ENCODE data around the gene RALY.

Gene RALY

DNA sequence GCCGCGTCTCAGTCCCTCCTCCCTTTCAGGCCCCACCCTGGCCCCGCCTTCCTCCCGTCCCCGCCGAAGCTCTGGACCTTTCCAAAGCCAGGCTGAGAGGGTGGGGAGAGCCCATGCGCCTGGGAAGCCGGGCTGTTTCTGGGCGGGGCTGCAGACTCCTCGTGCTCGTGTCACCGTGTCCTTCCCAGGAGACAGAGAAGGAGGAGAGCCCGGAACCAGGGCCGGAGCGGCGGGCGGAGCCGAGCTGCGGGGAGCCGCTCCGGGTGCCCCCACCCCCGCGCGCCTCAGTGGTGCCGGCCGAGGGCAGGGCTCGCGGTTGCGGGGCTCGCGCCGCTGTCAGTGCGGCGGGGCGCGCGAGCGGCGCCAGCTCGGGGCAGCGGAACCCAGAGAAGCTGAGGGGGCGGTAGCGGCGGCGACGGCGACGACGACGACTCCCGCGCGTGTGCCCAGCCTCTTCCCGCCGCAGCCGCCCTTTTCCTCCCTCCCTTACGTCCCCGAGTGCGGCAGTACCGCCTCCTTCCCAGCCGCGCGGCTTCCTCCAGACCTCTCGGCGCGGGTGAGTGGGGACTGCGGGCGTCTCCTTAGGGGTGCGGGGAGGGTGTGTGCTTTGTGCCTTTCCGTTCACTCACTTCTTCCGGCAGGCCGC, at the start of gene RALY:
Gene RALY, plus strand, starts transcription at position 336 of the 646 bp plus-strand sequence. CDS start 78,164 bp downstream, outside the sequence.
- no peak for DNase-seq

DNA sequence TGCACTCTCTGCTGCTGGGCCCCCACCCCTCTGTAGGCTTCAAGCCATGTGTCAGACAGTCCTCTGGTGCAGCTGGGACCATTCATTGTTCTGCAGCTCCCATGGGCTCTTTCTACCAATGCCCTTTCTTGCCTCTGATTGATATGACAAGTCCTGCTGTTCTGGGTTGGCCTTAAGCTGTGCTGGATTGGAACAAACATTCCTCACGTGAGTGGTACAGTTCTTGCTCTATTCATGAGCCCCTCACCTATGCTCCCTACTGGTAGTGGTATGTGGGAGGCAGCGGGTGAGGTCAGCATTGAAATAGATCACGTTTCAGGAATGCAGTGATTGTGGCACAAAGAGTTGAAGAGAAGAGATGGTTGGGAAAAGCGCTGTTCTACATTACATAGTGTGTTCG, 48.8 kb upstream of the RALY start:
- no peak for DNase-seq

DNA sequence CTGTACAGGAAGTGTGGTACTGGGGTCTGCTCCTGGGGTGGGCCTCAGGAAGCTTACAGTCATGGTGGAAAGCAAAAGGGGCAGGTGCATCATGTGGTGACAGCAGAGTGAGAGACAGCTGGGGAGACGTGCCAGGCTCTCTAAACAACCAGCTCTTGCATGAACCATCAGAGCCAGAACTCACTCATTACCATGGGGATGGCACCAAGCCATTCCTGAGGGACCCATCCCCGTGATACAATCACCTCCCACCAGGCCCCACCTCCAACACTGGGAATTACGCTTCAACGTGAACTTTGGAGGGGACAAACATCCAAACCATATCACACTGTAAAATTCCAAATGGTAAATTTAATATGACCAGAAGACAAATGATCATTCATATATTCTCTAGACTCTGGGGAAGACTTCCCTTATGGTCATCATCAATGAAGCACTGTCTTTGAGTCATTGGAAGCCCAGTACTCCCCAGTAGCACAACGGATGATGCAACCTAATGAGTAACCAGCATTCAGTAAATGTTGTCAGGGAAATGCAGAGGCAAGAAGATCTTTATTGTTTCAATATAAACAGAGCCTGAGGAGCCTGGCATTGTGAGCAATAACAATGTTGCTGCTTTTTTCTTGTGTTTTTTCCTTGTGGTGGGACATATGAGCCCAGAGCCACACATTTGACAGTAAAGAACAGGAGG, 48.2 kb upstream of the RALY start:
- DNase-seq: no peak

DNA sequence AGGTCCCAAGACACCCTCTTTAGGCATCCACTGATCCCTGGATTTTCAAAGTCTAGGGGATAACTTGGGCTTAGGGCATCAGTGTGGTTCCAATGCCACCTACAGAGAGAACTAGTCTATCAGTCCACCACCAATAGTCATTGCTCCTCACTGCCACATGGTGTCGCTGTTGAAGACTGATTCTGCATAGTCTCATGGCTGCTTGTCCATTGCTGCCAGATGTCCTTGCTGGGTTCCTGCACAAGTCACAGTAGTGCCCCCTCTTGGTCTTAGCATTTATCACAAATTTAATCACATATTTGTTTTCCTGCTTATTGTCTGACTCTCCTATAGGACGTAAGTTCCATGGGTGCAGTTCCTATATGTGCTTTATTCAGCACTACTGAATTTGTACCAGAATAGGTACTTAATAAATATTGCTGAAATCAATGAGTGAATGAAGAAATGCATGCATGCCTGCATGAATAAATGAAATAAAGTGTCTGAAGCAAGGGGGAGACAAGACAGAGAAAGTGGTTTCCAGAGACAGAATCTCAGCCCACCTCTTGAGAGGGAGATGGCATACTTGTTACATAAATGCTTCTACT, 45.9 kb upstream of the RALY start:
- DNase-seq: no peak

DNA sequence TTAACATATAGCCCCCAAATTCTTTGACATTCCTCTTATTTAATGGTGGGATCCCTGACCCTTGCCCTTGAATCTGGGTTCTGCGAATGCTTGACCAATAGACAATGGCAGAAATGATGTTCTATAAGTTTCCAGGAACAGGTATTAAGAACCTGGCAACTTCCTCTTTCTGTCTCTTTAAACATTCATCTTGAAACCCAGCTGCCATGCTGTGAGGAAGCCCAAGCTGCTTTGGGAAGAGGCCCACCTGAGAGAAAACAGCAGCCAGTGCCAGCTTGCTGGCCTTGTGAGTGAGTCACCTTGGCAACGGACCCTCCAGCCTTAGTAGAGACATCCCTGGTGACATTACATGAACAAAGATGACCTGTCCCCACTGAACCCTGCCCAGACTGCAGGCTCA, 45.2 kb upstream of the RALY start:
- no peak for DNase-seq

DNA sequence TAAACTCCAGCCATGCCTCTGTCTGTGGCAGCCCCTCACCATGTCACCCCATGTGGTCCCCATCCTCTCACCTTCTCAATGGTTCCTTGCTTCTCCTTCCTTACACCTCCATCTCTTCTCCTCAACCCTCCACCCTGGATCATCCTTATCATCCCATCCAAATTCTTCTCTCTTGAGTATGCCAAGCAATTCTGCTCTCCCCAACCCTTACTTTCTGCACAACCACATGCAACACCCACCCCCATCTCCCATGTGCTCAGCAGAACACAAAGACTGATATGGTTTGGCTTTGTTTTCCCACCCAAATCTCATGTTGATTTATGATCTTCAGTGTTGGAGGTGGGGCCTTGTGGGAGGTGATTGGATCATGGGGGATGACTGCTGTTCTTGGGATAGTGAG, 42.5 kb upstream of the RALY start:
- DNase-seq: no peak

DNA sequence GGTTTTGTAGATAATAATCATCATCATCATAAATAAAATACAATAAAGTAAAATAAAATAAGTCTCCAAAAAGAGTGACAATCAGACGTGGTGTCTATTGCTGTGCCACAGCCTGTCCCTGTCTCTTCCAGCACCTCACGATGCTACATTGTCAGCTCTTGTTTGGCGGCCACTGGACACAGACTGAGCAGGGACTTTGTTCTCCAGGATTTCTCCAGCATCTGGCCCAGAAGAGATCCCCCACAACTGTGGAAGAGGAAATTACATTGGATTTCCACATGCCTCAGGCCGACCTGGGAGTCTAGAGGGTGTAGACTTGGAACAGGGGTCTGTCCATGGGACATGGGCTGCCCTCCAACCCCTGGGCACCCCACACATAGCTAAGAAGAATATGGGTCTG, 39.2 kb upstream of the RALY start:
- DNase-seq: no peak

DNA sequence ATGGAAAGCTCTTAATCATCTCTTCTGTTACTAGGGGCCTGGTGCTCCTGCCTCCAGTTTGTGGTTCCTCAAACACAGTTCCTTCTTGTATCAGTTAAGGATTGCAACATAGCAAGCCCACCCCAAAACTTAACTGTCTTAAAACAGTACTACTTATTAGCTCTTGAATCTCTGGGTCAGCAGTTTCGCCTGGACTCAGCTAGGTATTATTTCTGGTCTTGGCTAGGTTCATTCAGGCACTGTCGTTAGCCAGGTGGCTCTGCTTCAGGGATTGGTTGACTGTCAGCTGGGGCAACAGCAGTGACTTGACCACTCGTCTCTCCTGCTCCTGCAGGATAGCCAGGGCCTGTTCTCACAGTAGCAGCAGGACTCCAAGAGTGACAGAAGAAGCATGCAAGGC, 30.0 kb upstream of the RALY start:
- DNase-seq: no peak

DNA sequence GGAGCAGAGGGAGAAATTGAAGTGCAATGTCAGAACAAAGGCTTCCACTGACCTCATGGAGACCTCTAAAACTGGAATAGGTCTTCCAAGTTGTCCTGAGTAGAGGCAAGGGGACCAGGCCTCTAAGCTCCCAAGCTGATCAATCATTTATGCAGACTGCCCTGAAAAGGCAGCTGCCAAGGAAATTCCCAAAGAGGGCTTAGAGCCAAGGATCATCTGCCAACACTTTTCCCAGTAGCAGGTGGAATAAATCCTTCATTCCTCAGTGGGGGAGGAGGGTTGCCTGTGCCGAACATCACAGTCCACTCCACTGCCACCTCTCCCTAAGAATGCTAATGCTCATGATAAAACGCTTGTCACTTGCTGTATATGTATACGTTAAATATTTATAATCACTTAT, 29.3 kb upstream of the RALY start:
- DNase-seq: no peak

DNA sequence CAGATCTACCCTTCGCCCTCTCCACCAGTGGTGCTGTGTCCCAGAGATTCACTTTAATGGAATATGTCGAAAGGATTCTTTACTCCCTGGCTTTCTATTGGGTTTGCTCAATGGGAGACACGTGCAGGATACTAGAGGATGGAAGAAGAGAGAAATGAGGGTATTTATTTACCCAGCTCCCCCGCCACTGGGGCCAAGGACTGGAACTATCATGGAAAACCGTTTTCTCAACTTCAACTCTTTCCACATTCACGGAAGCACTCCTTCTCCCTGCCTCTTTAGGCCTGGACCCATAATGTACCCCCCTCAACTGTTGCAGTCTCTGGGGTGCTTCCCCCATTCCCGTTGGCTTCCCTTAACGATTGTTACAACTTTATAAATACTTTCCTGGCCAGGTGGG, 26.6 kb upstream of the RALY start:
- DNase-seq: no peak

DNA sequence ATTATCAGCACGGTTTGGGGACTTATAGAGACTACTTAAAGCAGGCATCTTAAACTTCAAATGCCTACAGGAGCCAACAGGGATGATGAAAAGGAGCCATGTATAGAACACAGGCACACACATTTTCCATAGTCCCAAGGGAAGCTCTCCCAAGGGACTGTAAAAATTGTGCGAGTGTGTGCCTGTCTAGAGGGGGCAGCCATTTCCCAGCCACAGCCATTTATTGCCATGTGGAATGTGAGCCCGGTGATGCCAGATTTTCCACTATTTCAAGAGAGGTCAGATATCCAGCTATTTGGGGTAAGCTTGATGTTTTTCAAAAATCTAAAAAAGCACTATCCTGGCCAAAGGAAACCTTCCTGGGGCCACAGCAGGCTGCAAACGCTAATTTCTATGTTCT, 24.1 kb upstream of the RALY start:
- DNase-seq: no peak

DNA sequence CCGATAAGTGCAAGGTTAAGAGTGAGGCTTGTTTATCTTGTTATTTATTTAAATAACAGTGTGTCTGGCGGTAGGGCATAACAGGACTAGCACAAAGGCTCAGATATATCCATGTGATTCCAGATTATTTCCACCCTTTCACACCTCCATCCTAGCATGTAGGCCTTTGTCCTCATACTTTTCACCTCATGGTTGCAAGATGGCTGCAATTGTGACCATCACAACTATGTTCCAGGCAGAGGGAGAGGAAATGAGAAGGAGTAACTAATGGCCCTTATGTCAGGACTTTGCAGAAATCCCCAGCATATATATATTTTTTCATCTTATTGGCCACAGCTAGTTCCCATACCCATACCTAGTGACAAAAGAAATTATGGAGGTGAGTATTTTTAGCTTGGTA, 23.5 kb upstream of the RALY start:
- no peak for DNase-seq

DNA sequence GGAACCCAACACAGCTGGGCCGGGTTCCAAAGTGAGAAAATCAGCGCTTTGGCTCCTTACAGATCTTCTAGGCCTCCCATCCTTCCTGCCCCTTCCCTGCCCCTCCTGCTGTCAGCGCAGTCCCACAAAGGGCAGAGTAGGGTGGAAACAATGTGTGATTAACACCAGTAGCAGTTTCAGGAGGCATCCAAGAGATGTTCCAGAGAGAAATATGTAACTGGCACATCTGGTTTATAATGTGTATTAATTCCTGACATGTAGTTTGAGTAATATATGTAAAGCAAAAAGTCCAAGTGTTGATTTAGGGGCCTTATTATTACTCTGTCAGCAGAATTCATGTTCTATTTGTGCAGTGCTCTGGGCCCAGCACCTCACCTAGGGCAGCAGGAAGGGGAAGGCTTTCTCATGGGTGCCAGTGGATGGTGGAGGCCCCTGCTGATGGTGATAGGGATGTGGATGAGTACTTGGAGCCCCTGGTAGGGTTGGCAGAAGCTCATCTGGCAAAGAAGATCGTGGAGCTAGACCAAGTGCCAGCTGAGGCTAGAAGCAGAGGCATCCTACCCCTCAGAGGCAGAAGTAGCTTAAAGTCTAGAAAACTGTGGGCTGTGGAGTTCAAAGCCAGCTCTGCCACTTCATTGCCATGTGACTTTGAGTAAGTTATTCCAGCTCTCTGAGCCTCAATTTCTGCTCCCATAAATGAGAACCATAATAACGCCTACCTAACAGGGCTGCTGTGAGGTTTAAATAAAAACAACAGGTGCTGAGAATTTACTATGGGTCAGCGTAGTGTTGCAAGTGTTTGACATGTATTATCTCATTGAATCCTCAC, 22.4 kb upstream of the RALY start:
- DNase-seq: no peak

DNA sequence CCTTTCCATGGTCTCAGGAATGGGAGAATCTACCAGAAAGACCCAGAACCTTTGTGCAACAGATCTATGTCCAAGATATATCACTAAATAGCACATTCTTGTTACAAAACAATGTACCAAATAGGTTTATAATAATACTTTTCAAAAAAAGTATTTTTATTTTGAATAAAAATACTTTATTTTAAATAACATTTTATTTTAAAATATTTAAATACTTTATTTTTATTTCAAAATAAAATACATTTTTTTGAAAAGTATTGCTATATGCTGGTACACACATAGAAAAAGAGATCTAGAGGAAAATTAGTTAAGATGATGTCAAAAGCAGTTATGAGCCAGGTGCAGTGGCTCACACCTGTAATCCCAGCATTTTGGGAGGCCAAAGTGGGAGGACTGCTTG, 16.8 kb upstream of the RALY start:
- no peak for DNase-seq

DNA sequence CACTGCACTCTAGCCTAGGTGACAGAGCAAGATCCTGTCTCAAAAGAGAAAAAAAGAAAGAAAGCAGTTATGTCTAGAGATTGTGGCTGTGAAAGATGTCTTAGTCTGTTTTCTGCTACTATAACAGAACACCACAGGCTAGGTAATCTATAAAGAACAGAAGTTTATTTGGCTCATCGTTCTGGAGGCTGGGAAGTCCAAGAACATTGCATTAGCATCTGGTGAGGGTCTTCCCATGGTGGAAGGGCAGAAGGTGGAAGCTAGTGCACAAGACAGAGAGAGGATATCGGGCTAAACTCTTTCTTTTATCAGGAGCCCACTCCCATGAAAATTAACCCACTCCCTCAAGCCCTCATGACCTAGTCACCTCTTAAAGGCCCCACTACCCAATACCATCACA, 16.2 kb upstream of the RALY start:
- DNase-seq: no peak

DNA sequence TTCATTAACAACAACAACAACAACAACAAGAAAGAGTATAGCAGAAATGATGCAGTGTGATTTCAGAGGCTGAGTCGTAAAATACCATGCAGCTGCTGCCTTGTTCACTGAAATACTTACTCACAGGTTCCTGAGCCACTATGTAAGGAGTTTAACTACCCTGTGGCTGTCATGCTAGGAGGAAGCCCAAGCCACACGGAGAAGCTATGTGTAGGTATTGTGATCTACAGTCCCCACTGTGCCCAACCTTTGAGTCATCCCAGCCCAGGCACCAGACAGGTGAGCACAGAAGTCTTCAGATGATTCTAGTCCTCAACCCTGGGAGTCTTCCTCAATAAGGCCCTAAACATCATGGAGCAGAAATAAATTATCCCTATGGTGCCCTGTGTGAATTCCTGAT, 14.6 kb upstream of the RALY start:
- no peak for DNase-seq

DNA sequence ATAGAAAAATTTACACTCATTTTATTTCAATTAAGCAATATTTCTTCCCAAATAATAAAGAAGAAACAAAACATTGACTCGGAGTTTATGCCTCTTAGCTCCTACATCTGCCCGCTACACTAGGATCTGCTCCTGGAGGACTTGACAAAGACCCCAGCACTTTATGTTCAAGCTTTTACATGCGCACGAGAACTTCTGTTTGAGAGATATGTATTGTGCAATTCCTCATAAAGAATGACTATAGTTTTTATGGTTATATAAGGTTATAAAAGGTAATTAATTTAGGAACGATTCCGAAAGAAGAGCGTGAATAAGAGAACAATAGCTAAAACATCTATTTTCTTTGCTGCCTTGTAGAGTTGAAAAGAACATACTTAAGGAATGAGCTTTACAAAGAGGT, 12.4 kb upstream of the RALY start:
- no peak for DNase-seq

DNA sequence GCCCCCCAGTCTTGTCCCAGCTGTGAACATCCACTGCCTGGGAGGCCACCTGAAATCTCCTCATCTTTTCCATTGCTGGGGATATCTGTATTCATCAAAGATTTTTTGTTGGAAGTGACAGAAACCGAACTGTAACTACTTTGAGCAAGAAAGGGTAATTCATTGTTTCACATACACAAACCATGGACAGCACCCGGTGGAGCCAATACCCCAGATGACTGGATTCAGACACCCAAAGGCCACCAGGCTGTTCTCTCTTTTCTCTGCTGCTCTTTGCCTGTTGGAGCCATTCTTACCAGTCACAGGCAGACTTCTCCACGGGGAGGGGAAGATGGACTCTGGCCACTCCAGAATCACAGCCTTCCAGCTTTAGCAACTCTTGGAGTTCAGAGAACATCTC, 11.7 kb upstream of the RALY start:
- no peak for DNase-seq

DNA sequence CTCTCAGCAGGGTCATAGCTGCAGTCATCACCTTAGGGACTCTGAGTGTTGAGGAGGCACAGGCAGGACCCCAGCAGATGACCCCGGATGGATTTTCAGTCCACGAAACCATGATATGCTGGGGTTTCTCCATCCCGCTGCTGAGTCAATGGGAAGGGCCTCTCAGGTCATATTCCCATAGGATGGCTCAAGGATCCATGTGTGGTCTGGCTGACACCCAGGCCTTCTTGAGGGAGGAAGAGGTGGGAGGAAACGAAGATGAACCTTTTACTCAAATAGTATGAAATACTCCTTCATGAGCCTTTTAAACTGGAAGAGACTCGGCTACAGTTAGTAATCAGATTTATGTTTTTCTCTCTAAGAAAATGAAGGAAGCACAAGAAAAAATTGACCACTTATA, 10.3 kb upstream of the RALY start:
- DNase-seq: no peak

DNA sequence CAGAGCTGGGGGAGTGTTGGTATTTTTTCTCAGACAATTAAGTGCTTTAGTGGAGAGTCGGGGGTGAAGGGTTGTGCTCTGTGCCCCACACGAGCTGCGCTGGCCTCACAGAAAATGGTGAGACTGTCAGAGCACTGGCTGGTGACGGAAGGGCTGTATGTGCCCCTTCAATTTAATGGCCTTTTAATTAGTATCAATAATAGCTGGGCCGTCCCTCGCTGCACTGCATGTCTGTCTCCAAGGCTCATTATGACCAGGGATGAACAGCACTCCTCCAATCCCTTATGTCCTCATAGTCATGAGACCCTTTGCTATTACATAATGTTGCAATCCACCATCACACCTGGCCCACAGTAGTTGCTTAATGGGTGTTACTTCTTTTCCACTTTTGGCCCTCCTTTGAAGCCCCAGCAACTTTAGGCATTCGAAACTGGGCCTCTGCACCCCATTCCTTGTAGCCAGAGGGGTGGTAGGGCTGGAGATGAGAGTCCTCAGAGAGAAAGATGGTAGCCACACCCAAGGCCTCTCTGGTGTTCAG, 9.5 kb upstream of the RALY start:
- no peak for DNase-seq

DNA sequence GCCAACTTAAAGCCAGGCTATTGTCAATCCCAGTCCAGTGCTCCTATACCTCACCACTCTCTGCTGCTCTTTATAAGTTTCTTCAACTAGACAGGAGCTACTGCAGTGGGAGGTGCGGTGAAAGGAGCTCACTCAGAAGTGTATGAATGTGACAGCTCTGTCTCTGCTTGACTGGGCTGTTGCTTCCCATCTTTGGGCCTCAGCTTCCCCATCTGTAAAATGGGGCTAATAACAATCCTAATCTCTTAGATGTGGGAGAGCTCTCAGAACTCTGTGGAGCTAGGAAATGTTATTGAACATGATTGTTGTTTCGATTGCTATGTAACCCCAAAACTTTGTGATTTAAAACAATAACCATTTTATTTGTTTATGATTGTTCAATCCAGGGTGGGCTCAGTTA, 8.4 kb upstream of the RALY start:
- no peak for DNase-seq

DNA sequence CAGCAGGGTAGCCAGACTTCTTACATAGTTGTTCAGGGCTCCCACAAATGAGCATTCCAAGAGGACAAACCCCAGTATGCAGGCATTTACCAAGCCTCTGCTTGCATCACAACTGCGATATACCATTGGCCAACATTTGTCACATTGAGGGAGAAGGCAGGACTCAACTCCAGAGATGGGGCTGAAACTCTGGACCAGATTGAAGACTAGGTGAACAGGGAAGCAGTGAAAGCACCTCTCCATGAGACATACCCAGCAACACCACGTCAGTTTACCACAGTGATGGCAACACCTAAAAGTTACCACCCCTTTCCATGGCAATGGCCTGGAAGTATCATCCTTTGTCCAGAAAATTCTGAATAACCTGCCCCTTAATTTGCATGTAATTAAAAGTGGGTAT, 7.9 kb upstream of the RALY start:
- DNase-seq: no peak

DNA sequence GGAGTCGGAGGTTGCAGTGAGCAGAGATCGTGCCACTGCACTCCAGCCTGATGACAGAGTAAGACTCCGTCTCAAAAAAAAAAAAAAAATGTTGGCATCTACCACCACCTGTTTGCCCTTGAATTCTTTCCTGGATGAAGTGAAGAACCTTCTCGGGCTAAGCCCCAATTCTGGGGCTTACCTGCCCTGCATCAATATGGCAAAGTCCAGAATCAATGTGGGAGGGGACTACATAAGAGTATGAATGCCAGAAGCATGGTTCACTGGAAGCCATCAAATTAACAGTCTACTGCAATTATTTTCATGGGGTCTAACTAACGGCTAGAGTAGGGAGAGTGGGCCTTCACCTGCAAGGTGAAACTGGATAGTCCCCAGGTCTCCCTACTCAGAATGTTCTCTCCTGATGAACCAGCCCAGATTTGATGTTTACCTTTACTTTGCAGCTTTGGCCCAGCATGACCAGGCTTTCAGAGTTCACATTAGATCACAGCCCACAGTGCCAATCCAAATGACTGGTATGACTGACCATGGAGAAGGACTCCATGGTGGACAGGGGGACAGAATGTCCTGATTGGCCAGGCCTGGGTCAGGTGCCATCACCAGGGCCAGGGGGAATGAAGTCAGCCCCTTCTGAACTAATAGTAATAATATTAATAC, 7.0 kb upstream of the RALY start:
- no peak for DNase-seq

Measured in NCI-H187 treated with DMSO at 0.1 percent for 48 hours (cell line).